ENCODE results near the gene TEX51.

GRCh38 chr2:126888046-126888445, 10.6 kb upstream of the TEX51 start:
- TF ChIP-seq CTCF (IDR thresholded peaks at IDR 0.05; ENCODE audit: extremely low read depth in 1 of 2, insufficient read depth in 1 of 2, low read depth in 1 of 2, low read length in 2 of 2) (no peak), MAX (IDR thresholded peaks at IDR 0.05; ENCODE audit: insufficient read depth, insufficient read length) (no peak), FOS (IDR thresholded peaks at IDR 0.05; ENCODE audit: borderline replicate concordance, insufficient read depth, low read length) (no peak), EZH2 (IDR thresholded peaks at IDR 0.05; ENCODE audit: borderline replicate concordance, low read depth, low read length, severe bottlenecking) (no peak), POLR2A (IDR thresholded peaks at IDR 0.05; ENCODE audit: low read depth, low read length) (no peak)

Data from endothelial cell of umbilical vein (primary cell).